Gastrocnemius medialis (tissue), 4 donors: ENCODE measurements around the gene ROPN1L.

Experiments used
- CTCF ChIP-seq, 5 experiments: fragments of 450-650 bp in 3 of 5; fragments of 200-600 bp in 2 of 5; sonication (generic) in 2 of 5; IDR thresholded peaks in 4 of 5; conservative IDR thresholded peaks in 1 of 5; 1 replicate in 4 of 5; 2 replicates in 1 of 5; pipeline ENCODE4 v1.5.1; 2016 to 2019; ENCODE audit warnings: antibody characterized with exemption in 5 of 5, mild to moderate bottlenecking in 3 of 5, moderate library complexity in 3 of 5
- POLR2A ChIP-seq, 2 donors: fragments of 450-650 bp; IDR thresholded peaks; one replicate each; pipeline ENCODE4 v1.6.1; 2017; ENCODE audit warnings: antibody characterized with exemption in 2 of 2, mild to moderate bottlenecking in 2 of 2, moderate library complexity in 2 of 2

DNA sequence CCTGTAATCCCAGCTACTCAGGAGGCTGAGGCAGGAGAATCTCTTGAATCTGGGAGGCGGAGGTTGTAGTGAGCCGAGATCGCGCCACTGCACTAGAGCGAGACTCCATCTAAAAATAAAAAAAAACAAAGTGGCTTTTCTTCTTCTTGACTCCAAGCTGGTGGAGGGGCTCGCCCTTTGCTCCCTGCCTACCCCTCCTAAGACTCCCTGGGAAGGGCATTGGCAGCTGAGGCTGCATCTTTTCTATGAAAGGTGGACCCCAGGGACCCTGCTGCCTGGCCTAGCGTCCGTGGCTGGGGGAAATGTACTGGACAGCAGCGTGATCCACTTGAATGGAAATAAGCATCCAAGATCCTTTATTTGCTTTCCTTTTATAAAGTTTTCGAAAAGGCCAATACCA lies 24.0 kb downstream of the ROPN1L start:
- TF ChIP-seq CTCF (IDR thresholded peaks at IDR 0.05 in 4 of 5, conservative IDR thresholded peaks at IDR 0.05 in 1 of 5) = no peak
- no peak for TF ChIP-seq POLR2A (IDR thresholded peaks at IDR 0.05)
